HL-60 (cell line): ENCODE measurements around the gene SPEM2.

Experiments
- POLR2AphosphoS5 ChIP-seq: IDR thresholded peaks from 2 replicates; pipeline ENCODE4 v1.6.1; 2012; ENCODE audit warnings: low read depth
- REST ChIP-seq: IDR thresholded peaks from 2 replicates; pipeline ENCODE4 v1.6.1; 2012; ENCODE audit warnings: low read depth; ENCODE audit not compliant: insufficient replicate concordance
- TF ChIP-seq, protein P1 (sequence below): IDR thresholded peaks from one replicate; pipeline ENCODE4 v1.5.1; 2011; ENCODE audit warnings: low read length, control low read depth, inconsistent platforms; ENCODE audit not compliant: insufficient read depth

GRCh38 chr17:7460850-7461660 lies 35.6 kb downstream of the SPEM2 start:
- TF ChIP-seq, protein P1, sequence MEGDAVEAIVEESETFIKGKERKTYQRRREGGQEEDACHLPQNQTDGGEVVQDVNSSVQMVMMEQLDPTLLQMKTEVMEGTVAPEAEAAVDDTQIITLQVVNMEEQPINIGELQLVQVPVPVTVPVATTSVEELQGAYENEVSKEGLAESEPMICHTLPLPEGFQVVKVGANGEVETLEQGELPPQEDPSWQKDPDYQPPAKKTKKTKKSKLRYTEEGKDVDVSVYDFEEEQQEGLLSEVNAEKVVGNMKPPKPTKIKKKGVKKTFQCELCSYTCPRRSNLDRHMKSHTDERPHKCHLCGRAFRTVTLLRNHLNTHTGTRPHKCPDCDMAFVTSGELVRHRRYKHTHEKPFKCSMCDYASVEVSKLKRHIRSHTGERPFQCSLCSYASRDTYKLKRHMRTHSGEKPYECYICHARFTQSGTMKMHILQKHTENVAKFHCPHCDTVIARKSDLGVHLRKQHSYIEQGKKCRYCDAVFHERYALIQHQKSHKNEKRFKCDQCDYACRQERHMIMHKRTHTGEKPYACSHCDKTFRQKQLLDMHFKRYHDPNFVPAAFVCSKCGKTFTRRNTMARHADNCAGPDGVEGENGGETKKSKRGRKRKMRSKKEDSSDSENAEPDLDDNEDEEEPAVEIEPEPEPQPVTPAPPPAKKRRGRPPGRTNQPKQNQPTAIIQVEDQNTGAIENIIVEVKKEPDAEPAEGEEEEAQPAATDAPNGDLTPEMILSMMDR: no peak
- TF ChIP-seq POLR2AphosphoS5 (no peak), REST (no peak)
